Activated naive CD4-positive, alpha-beta T cell treated with anti-CD3 and anti-CD28 coated beads for 36 hours (primary cell): Measurements from ENCODE around the gene TCF7. TPM values are rescaled to one million over a fixed set of nuclear protein-coding genes. Genes with fewer than 3 reads are reported as not detected.

ENCODE experiments used
- CTCF ChIA-PET: fragments of 350-600 bp; sonication (Branson Sonifier 250); formaldehyde crosslinking; loops from one replicate; lab custom pipeline; 2021; ENCODE audit warnings: antibody characterized with exemption; lab: Charles Lee
- DNase-seq: peaks from one replicate; pipeline ENCODE4 v3.0.0-alpha.2; 2020
- H3K27ac Mint-ChIP-seq: one replicate; pipeline ENCODE4 v1.8.0; 2021; ENCODE audit warnings: mild to moderate bottlenecking, mixed read lengths
- H3K27me3 Mint-ChIP-seq: one replicate; pipeline ENCODE4 v1.8.0; 2021; ENCODE audit warnings: low read depth, mixed read lengths
- H3K36me3 Mint-ChIP-seq: one replicate; pipeline ENCODE4 v1.8.0; 2021; ENCODE audit warnings: low read depth, mixed read lengths
- H3K4me1 Mint-ChIP-seq: one replicate; pipeline ENCODE4 v1.8.0; 2021; ENCODE audit warnings: low read depth, mixed read lengths
- H3K4me3 Mint-ChIP-seq: one replicate; pipeline ENCODE4 v1.8.0; 2021; ENCODE audit warnings: mild to moderate bottlenecking, moderate library complexity, mixed read lengths
- H3K9me3 Mint-ChIP-seq: one replicate; pipeline ENCODE4 v1.8.0; 2021; ENCODE audit warnings: mixed read lengths
- intact Hi-C: fragments of 100-400 bp; cut with micrococcal nuclease; formaldehyde crosslinking; loops from one replicate; pipeline ENCODE4 v1.15.1; 2023
- total RNA-seq, 2 experiments: library from RNA; stranded (reverse); gene quantifications; one replicate each; pipeline ENCODE4 v1.2.3, GENCODE V29; 2021

TCF7 gene
- total RNA-seq, 2 experiments from 2014 or later, result 87.9 to 92.3 TPM

- intact Hi-C loops, result loop anchor here (1.0 kb wide), 1 partner anchor 8 kb away; no protein-coding TSS in a partner anchor
These were observed 12.9 kb downstream of the TCF7 start for GRCh38 chr5:134127376-134127861.

DNA sequence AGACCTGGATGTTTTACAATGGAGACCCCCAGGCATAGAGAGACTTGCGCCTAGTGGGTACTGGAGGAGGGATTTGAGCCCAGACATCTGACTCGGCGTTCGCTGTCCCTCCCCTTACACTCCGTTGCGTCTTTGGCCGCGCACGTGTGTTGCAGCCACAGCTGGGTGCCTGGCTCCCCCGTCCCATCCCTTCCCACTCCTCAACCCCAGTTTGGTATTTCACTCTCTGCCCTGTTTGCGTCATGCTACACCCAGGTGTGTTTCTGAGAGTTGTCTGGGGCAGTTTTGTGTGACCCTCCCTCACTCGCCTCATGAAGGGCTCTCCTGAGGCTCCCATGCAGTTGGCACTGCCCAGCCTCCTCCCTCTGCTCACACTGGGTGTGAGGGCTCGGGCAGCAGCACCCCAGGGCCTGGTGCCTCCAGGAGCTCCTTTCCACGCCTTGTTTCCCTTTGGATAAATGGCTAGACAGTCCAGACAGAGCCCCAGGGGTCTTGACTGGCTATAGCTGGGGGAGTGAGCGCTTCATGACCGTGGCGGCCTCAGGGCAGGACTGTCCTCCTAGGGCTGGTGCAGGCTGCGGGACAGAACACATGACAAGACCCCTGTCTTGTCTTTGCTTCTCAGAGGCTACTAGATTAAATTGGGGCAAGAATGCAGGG is 13.6 kb downstream of the TCF7 start:
- no peaks in the 10 kb centered on the region for H3K9me3 Mint-ChIP-seq
- peak overlapping the region; percentile 79 for H3K4me3 Mint-ChIP-seq
- peaks cover 100% of the 10 kb centered on the region for H3K4me1 Mint-ChIP-seq
- peak; percentile 59 for DNase-seq
- H3K27ac Mint-ChIP-seq, result peak overlapping the region; percentile 90
- intact Hi-C loops, result loop anchor here (1.0 kb wide), 1 partner anchor 9 kb away; no protein-coding TSS in a partner anchor
- CTCF ChIA-PET, result interaction anchor here (1.3 to 25.4 kb wide), 4 partner anchors 8 to 87 kb away, joined by 3 to 437 read pairs (median 353); partner anchors contain the start of gene TCF7
- H3K36me3 Mint-ChIP-seq, result peaks cover 53% of the 10 kb centered on the region
- no peaks in the 10 kb centered on the region for H3K27me3 Mint-ChIP-seq

More at GRCh38 chr5:134127376-134127861, 12.9 kb downstream of the TCF7 start:
- H3K36me3 Mint-ChIP-seq, result peaks cover 52% of the 10 kb centered on the region
- CTCF ChIA-PET, result interaction anchor here (1.3 to 25.4 kb wide), 4 partner anchors 7 to 86 kb away, joined by 3 to 437 read pairs (median 353); partner anchors contain the start of gene TCF7
- no peaks in the 10 kb centered on the region for H3K27me3 Mint-ChIP-seq
- H3K4me3 Mint-ChIP-seq, result peak overlapping the region; percentile 79
- DNase-seq, result peak; percentile 81
- peaks cover 100% of the 10 kb centered on the region for H3K4me1 Mint-ChIP-seq
- H3K27ac Mint-ChIP-seq, result peak overlapping the region; percentile 90
- H3K9me3 Mint-ChIP-seq, result no peaks in the 10 kb centered on the region

GRCh38 chr5:134128648-134128995 is 14.1 kb downstream of the TCF7 start:
- Mint-ChIP-seq H3K9me3 (no peaks in the 10 kb centered on the region), H3K27ac (peak overlapping the region; percentile 90), H3K27me3 (no peaks in the 10 kb centered on the region), H3K36me3 (peaks cover 53% of the 10 kb centered on the region), H3K4me3 (peak overlapping the region; percentile 79), H3K4me1 (peaks cover 100% of the 10 kb centered on the region)
- no peak for DNase-seq
- intact Hi-C loops, result no loop called here
- CTCF ChIA-PET, result interaction anchor here (22.3 to 25.4 kb wide), 3 partner anchors 9 to 87 kb away, joined by 269 to 437 read pairs (median 437); partner anchors contain the start of gene TCF7

GRCh38 chr5:134129411-134130238 is 15.1 kb downstream of the TCF7 start:
- no peaks in the 10 kb centered on the region for H3K27me3 Mint-ChIP-seq
- intact Hi-C loops, result loop anchor here (5.0 kb wide), 1 partner anchor 257 kb away; no protein-coding TSS in a partner anchor
- peak overlapping the region; percentile 90 for H3K27ac Mint-ChIP-seq
- H3K4me3 Mint-ChIP-seq, result peak overlapping the region; percentile 79
- H3K4me1 Mint-ChIP-seq, result peaks cover 100% of the 10 kb centered on the region
- peak; percentile 66 for DNase-seq
- peaks cover 55% of the 10 kb centered on the region for H3K36me3 Mint-ChIP-seq
- no peaks in the 10 kb centered on the region for H3K9me3 Mint-ChIP-seq
- CTCF ChIA-PET, result interaction anchor here (1.0 to 25.4 kb wide), 5 partner anchors 10 to 88 kb away, joined by 3 to 437 read pairs (median 269); partner anchors contain the start of gene TCF7

GRCh38 chr5:134130239-134130945 is 15.9 kb downstream of the TCF7 start:
- Mint-ChIP-seq H3K27me3 (no peaks in the 10 kb centered on the region), H3K4me1 (peaks cover 99% of the 10 kb centered on the region), H3K9me3 (no peaks in the 10 kb centered on the region), H3K27ac (peak overlapping the region; percentile 90), H3K4me3 (no peak overlapping the region), H3K36me3 (peaks cover 54% of the 10 kb centered on the region)
- DNase-seq, result no peak
- intact Hi-C loops, result loop anchor here (5.0 kb wide), 1 partner anchor 258 kb away; no protein-coding TSS in a partner anchor
- CTCF ChIA-PET, result interaction anchor here (0.5 to 25.4 kb wide), 5 partner anchors 9 to 1172 kb away, joined by 3 to 437 read pairs (median 269); partner anchors contain the start of gene TCF7

DNA sequence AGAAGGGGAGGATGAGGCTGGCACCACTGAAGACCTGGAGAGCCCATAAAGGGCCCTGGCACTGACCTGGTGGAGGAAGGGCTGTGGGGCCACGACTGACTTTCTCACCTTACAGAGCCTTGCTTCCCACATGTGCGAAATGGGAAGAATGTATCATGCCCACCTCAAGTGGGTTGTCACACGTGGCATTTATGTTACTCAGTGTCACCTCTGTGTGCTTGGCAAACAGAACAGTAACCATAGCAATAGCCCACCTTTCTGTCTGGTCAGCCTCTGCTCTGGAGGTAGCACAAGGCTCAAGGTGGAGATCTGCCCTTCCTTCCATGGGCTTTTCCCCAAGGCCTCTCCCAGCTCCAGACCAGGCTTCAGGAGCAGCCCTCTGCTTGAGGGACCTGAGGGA is 16.7 kb downstream of the TCF7 start:
- no peak overlapping the region for H3K4me3 Mint-ChIP-seq
- H3K4me1 Mint-ChIP-seq, result peaks cover 99% of the 10 kb centered on the region
- peaks cover 54% of the 10 kb centered on the region for H3K36me3 Mint-ChIP-seq
- no peaks in the 10 kb centered on the region for H3K9me3 Mint-ChIP-seq
- intact Hi-C loops, result loop anchor here (5.0 kb wide), 1 partner anchor 259 kb away; no protein-coding TSS in a partner anchor
- H3K27ac Mint-ChIP-seq, result peak overlapping the region; percentile 90
- CTCF ChIA-PET, result interaction anchor here (1.3 to 25.4 kb wide), 4 partner anchors 8 to 90 kb away, joined by 3 to 437 read pairs (median 353); partner anchors contain the start of gene TCF7
- no peak for DNase-seq
- no peaks in the 10 kb centered on the region for H3K27me3 Mint-ChIP-seq

- no peaks in the 10 kb centered on the region for H3K27me3 Mint-ChIP-seq
- no peaks in the 10 kb centered on the region for H3K9me3 Mint-ChIP-seq
- peak overlapping the region; percentile 36 for H3K4me3 Mint-ChIP-seq
- intact Hi-C loops, result loop anchor here (1.0 to 5.0 kb wide), 5 partner anchors 7 to 259 kb away; partner anchors contain the start of gene TCF7
- peaks cover 99% of the 10 kb centered on the region for H3K4me1 Mint-ChIP-seq
- H3K36me3 Mint-ChIP-seq, result peaks cover 56% of the 10 kb centered on the region
- CTCF ChIA-PET, result interaction anchor here (0.8 to 25.6 kb wide), 8 partner anchors 7 to 456 kb away, joined by 3 to 593 read pairs (median 20); partner anchors contain the start of gene TCF7
- DNase-seq, result peak; percentile 33
- peak overlapping the region; percentile 90 for H3K27ac Mint-ChIP-seq
These were observed 17.3 kb downstream of the TCF7 start for GRCh38 chr5:134131578-134132350.

DNA sequence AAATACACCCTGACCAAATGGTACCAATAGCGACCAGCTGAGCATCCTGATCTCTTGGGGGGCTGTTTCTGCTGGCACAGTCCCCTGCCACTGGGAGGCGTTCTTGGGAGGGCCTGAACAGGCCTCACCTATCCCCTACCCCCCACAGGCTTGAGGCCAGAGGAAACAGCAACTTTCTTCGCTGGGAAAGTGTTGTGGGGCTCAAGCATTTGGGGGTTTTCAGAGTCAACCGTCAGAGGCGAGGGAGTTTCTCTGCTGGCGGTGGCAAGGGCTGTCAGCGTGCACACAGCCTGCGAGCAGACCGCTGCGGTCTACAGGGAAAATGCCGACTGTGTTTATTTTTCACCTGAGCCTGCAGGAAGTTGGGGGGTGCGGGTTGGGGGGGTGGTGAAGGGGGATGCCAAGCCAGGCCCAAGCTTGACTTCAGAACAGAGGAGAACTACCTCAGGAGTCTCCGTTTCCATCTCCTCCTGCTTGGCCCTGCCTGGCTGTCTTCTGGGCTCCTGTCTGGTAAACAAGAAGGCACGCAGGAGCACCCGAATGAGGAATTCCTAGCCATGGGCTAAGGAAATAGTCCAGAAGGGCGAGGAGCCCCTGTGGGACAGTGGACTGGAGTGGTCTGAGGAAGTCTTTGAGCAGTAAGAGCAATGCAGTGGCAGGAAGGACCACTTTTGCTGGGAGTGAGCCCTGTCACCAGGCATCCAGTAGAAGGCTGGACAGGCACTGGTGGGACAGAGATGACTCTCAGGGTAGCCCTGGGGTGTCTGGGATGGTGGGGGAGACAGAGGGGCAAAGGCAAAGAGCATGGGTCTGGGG is 18.1 kb downstream of the TCF7 start:
- peak; percentile 93 for DNase-seq
- Mint-ChIP-seq H3K4me3 (peak overlapping the region; percentile 36), H3K36me3 (peaks cover 58% of the 10 kb centered on the region), H3K9me3 (no peaks in the 10 kb centered on the region), H3K27ac (peak overlapping the region; percentile 90), H3K4me1 (peaks cover 99% of the 10 kb centered on the region), H3K27me3 (no peaks in the 10 kb centered on the region)
- intact Hi-C loops, result loop anchor here (1.0 to 5.0 kb wide), 5 partner anchors 8 to 260 kb away; partner anchors contain the start of gene TCF7
- CTCF ChIA-PET, result interaction anchor here (0.8 to 25.6 kb wide), 8 partner anchors 8 to 455 kb away, joined by 3 to 593 read pairs (median 6); partner anchors contain the start of gene TCF7

DNA sequence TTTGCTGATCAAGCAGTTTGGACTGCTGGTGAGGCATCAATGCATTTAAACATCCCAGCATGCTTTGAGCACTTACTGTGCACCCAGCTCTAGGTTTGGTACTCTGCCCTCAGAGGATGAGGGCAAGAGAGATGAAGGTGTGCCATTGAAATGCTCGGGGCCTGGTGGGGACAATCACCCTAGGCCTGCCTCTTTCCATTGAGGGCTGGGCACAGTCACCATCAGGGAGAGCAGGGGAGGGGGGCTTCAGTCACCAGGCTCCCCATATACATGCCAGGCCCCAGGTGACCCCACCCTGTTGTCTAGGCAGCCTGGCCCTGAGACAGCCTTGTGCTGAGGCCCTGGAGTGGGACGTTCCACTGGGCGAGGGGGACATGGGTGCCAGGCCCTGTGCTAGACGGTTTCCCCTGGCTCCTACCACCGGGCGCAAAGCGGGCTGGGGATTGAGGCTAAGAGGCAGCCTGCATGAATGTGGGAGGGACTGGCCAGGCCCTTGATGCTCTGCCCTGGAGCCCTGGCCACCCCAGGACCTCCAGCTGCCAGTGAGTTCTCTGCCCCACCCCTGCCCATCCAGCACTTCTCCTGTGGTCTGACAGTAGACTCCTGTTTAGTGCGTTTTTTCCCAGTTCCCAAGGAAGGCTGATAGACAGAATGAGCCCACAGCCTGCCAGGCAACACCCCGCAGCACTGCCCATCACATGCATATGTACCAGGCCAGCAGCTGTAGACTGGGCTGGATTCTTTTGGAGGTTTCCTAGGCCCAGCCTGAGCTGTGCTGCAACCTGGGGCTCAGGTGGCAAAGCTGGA is 18.9 kb downstream of the TCF7 start:
- Mint-ChIP-seq H3K27me3 (no peaks in the 10 kb centered on the region), H3K36me3 (peaks cover 53% of the 10 kb centered on the region), H3K27ac (peak overlapping the region; percentile 90), H3K9me3 (no peaks in the 10 kb centered on the region), H3K4me1 (peaks cover 98% of the 10 kb centered on the region), H3K4me3 (peak overlapping the region; percentile 22)
- CTCF ChIA-PET, result interaction anchor here (0.6 to 25.6 kb wide), 8 partner anchors 12 to 92 kb away, joined by 3 to 593 read pairs (median 4); partner anchors contain the start of gene TCF7
- intact Hi-C loops, result loop anchor here (5.0 kb wide), 1 partner anchor 261 kb away; no protein-coding TSS in a partner anchor
- peak; percentile 32 for DNase-seq
